HEK293T (cell line): ENCODE data around the gene KANSL1.
A peak's percentile ranks its signal among the peaks of the same experiment; 100 is the strongest.

Experiments used
- CTCF ChIA-PET: fragments of 350-600 bp; formaldehyde crosslinking; extraction: SDS; loops from one replicate; lab custom pipeline; 2021; ENCODE audit warnings: antibody characterized with exemption, inconsistent platforms; lab: Yijun Ruan, JAX
- POLR2A ChIA-PET: fragments of 350-600 bp; formaldehyde crosslinking; extraction: SDS; loops from one replicate; lab custom pipeline; 2020; ENCODE audit warnings: antibody characterized with exemption, inconsistent platforms; lab: Yijun Ruan, JAX
- DNase-seq: peaks from one replicate; pipeline ENCODE4 v3.0.0; 2012; ENCODE audit warnings: mixed read lengths; ENCODE audit errors: extremely low spot score
- ARNT ChIP-seq: fragments of 450-650 bp; IDR thresholded peaks from 2 replicates; pipeline ENCODE4 v1.6.1; 2017; ENCODE audit warnings: mild to moderate bottlenecking
- BHLHE40 ChIP-seq: fragments of 450-650 bp; IDR thresholded peaks from 2 replicates; pipeline ENCODE4 v1.6.1; 2016; ENCODE audit warnings: mild to moderate bottlenecking, moderate library complexity, borderline replicate concordance
- CTBP1 ChIP-seq: fragments of 450-650 bp; IDR thresholded peaks from 2 replicates; pipeline ENCODE4 v1.6.1; 2016; ENCODE audit warnings: borderline replicate concordance
- ELF4 ChIP-seq: fragments of 450-650 bp; IDR thresholded peaks from 2 replicates; pipeline ENCODE4 v1.6.1; 2017; ENCODE audit warnings: antibody characterized with exemption
- FOXA1 ChIP-seq: fragments of 450-650 bp; IDR thresholded peaks from 2 replicates; pipeline ENCODE4 v1.6.1; 2016; ENCODE audit warnings: mild to moderate bottlenecking
- FOXK2 ChIP-seq: fragments of 450-650 bp; IDR thresholded peaks from 2 replicates; pipeline ENCODE4 v1.6.1; 2016; ENCODE audit warnings: mild to moderate bottlenecking
- FOXM1 ChIP-seq: fragments of 450-650 bp; IDR thresholded peaks from 2 replicates; pipeline ENCODE4 v1.6.1; 2017; ENCODE audit warnings: mild to moderate bottlenecking, borderline replicate concordance
- HDGF ChIP-seq: fragments of 450-650 bp; IDR thresholded peaks from 2 replicates; pipeline ENCODE4 v1.6.1; 2017; ENCODE audit warnings: antibody characterized with exemption, borderline replicate concordance
- L3MBTL2 ChIP-seq: fragments of 450-650 bp; conservative IDR thresholded peaks from 2 replicates; pipeline ENCODE4 v1.6.1; 2016; ENCODE audit warnings: mild to moderate bottlenecking
- LEF1 ChIP-seq: fragments of 450-650 bp; IDR thresholded peaks from 2 replicates; pipeline ENCODE4 v1.6.1; 2017; ENCODE audit warnings: mild to moderate bottlenecking, borderline replicate concordance
- NFRKB ChIP-seq: fragments of 450-650 bp; IDR thresholded peaks from 2 replicates; pipeline ENCODE4 v1.6.1; 2016; ENCODE audit warnings: mild to moderate bottlenecking, moderate library complexity
- SP1 ChIP-seq: fragments of 450-650 bp; IDR thresholded peaks from 2 replicates; pipeline ENCODE4 v1.6.1; 2017
- SUZ12 ChIP-seq: fragments of 450-650 bp; IDR thresholded peaks from 2 replicates; pipeline ENCODE4 v1.6.1; 2016; ENCODE audit warnings: mild to moderate bottlenecking
- TARDBP ChIP-seq: fragments of 450-650 bp; IDR thresholded peaks from 2 replicates; pipeline ENCODE4 v1.6.1; 2016
- ZNF384 ChIP-seq: fragments of 450-650 bp; IDR thresholded peaks from 2 replicates; pipeline ENCODE4 v1.6.1; 2016
- TF ChIP-seq, protein P1 (sequence below): fragments of 450-650 bp; IDR thresholded peaks from 2 replicates; pipeline ENCODE4 v1.6.1; 2016

The KANSL1 gene

DNA sequence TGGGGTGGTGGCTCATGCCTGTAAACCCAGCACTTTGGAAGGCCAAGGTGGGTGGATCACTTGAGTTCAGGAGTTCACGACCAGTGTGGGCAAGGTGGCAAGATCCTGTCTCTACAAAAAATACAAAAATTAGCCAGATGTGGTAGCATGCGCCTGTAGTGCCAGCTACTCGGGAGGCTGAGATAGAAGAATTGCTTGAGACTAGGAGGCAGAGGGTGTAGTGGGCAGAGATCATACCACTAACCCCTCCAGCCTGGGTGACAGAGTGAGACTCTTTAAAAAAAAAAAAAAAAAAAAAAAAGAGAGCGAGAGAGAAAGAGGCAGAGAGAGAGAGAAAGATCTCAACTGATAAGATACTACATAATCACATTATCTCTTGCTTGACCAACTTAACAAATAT lies 45.9 kb downstream of the KANSL1 start:
- CTCF ChIA-PET: no interaction called here
- no peak for DNase-seq
- TF ChIP-seq SUZ12: no peak
- TF ChIP-seq NFRKB: no peak
- no peak for TF ChIP-seq SP1
- TF ChIP-seq ZNF384: peak; percentile 73
- TF ChIP-seq, protein P1, sequence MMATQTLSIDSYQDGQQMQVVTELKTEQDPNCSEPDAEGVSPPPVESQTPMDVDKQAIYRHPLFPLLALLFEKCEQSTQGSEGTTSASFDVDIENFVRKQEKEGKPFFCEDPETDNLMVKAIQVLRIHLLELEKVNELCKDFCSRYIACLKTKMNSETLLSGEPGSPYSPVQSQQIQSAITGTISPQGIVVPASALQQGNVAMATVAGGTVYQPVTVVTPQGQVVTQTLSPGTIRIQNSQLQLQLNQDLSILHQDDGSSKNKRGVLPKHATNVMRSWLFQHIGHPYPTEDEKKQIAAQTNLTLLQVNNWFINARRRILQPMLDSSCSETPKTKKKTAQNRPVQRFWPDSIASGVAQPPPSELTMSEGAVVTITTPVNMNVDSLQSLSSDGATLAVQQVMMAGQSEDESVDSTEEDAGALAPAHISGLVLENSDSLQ: no peak
- POLR2A ChIA-PET: no interaction called here

DNA sequence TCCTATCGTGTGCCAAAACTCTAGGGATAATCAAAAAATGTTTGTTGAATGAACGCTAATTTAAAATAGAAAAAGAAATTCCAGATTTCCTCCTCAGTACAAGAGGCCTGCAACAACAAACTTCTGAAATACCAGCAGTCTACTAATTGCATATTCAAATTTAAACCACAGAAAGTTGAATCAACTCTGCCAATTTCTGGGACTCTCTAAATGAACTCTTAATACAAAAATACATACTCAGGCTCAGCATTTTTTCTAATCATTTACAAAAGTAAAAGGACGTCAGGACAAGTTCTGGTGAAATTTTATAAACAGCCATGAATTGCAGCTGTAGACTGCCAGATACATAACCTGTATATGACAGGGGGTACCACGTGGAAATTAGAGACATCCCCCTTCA lies 49.0 kb downstream of the KANSL1 start:
- ChIA-PET POLR2A (no interaction called here), CTCF (interaction anchor here (0.6 kb wide), 2 partner anchors 33 to 66 kb away, joined by 4 to 8 read pairs; no protein-coding TSS in a partner anchor)
- DNase-seq: no peak
- TF ChIP-seq, protein P1: no peak

DNA sequence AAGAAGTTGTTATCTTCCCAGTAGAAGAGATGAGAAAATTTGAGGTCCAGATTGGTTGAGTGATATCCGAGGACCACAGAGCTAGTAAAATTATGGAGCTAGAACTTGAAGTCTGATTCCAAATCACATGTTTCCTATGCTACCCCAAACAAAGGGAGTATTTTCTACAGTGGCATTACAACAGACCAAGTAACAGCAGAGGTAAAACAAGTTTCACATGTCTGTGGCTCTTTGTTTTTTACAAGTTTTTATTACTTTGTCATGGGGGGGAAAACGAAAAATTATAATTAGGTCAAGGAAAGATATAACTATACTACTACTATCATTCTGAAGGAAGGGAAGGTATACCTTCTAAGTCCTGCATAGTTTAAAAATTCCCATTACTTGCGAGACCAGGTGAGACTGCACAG lies 49.4 kb downstream of the KANSL1 start:
- ChIA-PET CTCF (no interaction called here), POLR2A (no interaction called here)
- DNase-seq: no peak
- TF ChIP-seq FOXA1 (no peak), FOXK2 (no peak), ARNT (no peak), L3MBTL2 (no peak), ELF4 (no peak), SP1 (no peak)
- TF ChIP-seq, protein P1: no peak

DNA sequence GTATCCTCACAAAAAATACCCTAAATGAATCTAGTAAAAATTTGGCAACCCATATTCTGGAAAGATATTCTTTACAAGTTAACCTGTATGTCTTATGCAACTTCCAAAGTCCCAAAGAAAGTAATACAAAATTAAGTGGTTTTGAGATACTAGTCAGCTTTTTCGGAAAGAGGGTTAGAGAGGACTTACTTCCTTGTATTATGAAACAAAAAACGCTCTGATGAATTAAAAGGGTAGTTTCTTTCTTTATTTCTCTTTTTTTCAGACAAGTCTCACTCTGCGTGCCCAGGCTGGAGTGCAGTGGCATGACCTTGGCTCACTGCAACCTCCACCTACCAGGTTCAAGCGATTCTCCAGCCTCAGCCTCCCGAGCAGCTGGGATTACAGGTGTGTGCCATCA lies 51.6 kb downstream of the KANSL1 start:
- DNase-seq: no peak
- TF ChIP-seq CTBP1 (no peak), ARNT (no peak), TARDBP (no peak), ZNF384 (no peak), NFRKB (no peak), FOXA1 (no peak), HDGF (no peak), FOXM1 (no peak), L3MBTL2 (no peak), ELF4 (no peak), SP1 (no peak), SUZ12 (no peak), BHLHE40 (no peak), LEF1 (no peak)
- TF ChIP-seq, protein P1: no peak
- ChIA-PET CTCF (no interaction called here), POLR2A (no interaction called here)

DNA sequence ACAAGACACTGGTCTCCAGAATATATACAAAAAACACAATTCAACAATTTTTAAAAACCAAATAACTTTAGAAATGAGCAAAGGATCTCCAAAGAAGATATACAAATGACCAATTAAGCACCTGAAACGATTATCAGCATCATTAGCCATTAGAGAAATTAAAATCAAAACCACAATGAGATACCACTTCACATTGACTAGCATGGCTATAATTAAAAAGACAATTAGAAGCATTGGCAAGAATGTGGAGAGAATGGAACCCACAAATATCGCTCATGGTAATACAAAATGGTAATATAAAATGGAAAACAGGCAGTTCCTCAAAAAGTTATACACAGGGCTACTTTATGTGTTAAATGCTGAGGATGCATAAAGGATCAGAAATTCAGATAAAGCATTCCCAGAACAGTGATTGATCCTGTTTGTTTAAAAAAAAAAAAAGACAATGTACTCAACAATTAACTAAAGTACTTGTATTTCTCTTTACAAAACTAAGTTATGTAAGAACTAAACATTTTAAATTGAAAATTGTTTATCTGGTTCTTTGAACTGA lies 52.5 kb downstream of the KANSL1 start:
- ChIA-PET CTCF (no interaction called here), POLR2A (no interaction called here)
- TF ChIP-seq L3MBTL2 (no peak), FOXK2 (no peak), FOXM1 (no peak), ARNT (no peak), SUZ12 (no peak), BHLHE40 (no peak), CTBP1 (no peak), HDGF (no peak), FOXA1 (no peak), LEF1 (no peak), ELF4 (no peak), ZNF384 (no peak), TARDBP (no peak), SP1 (no peak), NFRKB (no peak)
- TF ChIP-seq, protein P1: no peak
- no peak for DNase-seq
